ENCODE results near the gene KITLG.
"Not testable (repeated sequence)": the region's sequence is repeated elsewhere in the genome, so short reads cannot be mapped to it uniquely, and the experiment has no call there.

Gene KITLG

GRCh38 chr12:88496429-88496828, 83.8 kb downstream of the KITLG start:
- no peak for DNase-seq (ENCODE audit: low spot score)
- FAIRE-seq = no peak

GRCh38 chr12:88495031-88495430, 85.2 kb downstream of the KITLG start:
- DNase-seq (ENCODE audit: low spot score) (no peak), FAIRE-seq (no peak)

- FAIRE-seq = no peak
Observed at GRCh38 chr12:88494520-88494919, 85.8 kb downstream of the KITLG start.

GRCh38 chr12:88493636-88494035, 86.6 kb downstream of the KITLG start:
- FAIRE-seq (no peak), DNase-seq (ENCODE audit: low spot score) (no peak)

More at GRCh38 chr12:88494520-88494919, 85.8 kb downstream of the KITLG start:
- no peak for DNase-seq (ENCODE audit: low spot score)

GRCh38 chr12:88490425-88490824, 89.8 kb downstream of the KITLG start:
- no peak for DNase-seq (ENCODE audit: low spot score)
- FAIRE-seq = no peak

- DNase-seq (ENCODE audit: low spot score) (peak; percentile 13), FAIRE-seq (no peak)
Observed at GRCh38 chr12:88472775-88473174, 107.5 kb downstream of the KITLG start.

- FAIRE-seq (no peak), DNase-seq (ENCODE audit: low spot score) (no peak)
Observed at GRCh38 chr12:88472248-88472647, 108.0 kb downstream of the KITLG start.

- FAIRE-seq (no peak), DNase-seq (ENCODE audit: low spot score) (peak; percentile 17)
Observed at GRCh38 chr12:88471331-88472045, 108.8 kb downstream of the KITLG start.

GRCh38 chr12:88469154-88469553, 111.1 kb downstream of the KITLG start:
- no peak for DNase-seq (ENCODE audit: low spot score)
- FAIRE-seq = no peak

- DNase-seq (ENCODE audit: low spot score) (no peak), FAIRE-seq (no peak)
Observed at GRCh38 chr12:88468581-88468980, 111.7 kb downstream of the KITLG start.

GRCh38 chr12:88466708-88467107, 113.6 kb downstream of the KITLG start:
- not testable (repeated sequence) for FAIRE-seq; DNase-seq (ENCODE audit: low spot score)

GRCh38 chr12:88458327-88458726, 121.9 kb downstream of the KITLG start:
- DNase-seq (ENCODE audit: low spot score) (no peak), FAIRE-seq (no peak)

- DNase-seq (ENCODE audit: low spot score) (no peak), FAIRE-seq (no peak)
Observed at GRCh38 chr12:88453323-88453722, 126.9 kb downstream of the KITLG start.

- FAIRE-seq = no peak
- DNase-seq (ENCODE audit: low spot score) = no peak
Observed at GRCh38 chr12:88451205-88451604, 129.1 kb downstream of the KITLG start.

GRCh38 chr12:88450136-88450535, 130.1 kb downstream of the KITLG start:
- FAIRE-seq (no peak), DNase-seq (ENCODE audit: low spot score) (no peak)

- DNase-seq (ENCODE audit: low spot score) = no peak
- FAIRE-seq = no peak
Observed at GRCh38 chr12:88448337-88448915, 131.8 kb downstream of the KITLG start.

- no peak for FAIRE-seq
- DNase-seq (ENCODE audit: low spot score) = no peak
Observed at GRCh38 chr12:88445705-88446394, 134.4 kb downstream of the KITLG start.

- FAIRE-seq (no peak), DNase-seq (ENCODE audit: low spot score) (no peak)
Observed at GRCh38 chr12:88444481-88444880, 135.8 kb downstream of the KITLG start.

Data from urothelium cell line (cell line).